ENCODE results near the gene LYRM1.
"Not testable (repeated sequence)": the region's sequence is repeated elsewhere in the genome, so short reads cannot be mapped to it uniquely, and the experiment has no call there.

LYRM1 gene

DNA sequence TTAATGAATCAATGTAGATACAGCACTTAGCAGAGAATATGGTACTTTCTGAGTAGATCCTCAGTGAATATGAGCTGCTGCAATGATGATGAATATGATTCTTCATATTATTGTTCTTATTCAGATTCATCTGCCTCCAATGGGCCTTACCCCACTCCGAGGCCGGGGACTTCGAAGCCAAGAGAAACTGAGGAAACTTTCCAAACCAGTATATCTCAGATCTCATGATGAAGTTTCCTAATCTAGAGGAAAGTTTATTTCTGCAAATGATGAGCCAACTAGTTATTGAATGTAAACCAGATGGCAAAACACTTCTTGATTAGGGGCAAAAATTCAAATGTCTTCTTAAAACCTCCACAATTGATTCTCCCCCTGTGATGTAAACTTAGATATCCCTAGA lies 23.3 kb downstream of the LYRM1 start:
- H3K4me3 ChIP-seq (ENCODE audit: low read depth, low read length), result no peak overlapping the region
- peaks cover 29% of the 10 kb centered on the region for H3K36me3 ChIP-seq
- TF ChIP-seq CTCF (IDR thresholded peaks at IDR 0.05; ENCODE audit: low read depth, low read length), result no peak
- H3K9me3 ChIP-seq (ENCODE audit: severe bottlenecking), result no peaks in the 10 kb centered on the region
- no peak overlapping the region for H3K27ac ChIP-seq
- H3K27me3 ChIP-seq (ENCODE audit: insufficient read depth, low read depth, severe bottlenecking), result no peaks in the 10 kb centered on the region
- no peak for DNase-seq

- no peak overlapping the region for H3K4me3 ChIP-seq (ENCODE audit: low read depth, low read length)
- TF ChIP-seq CTCF (IDR thresholded peaks at IDR 0.05; ENCODE audit: low read depth, low read length), result no peak
- H3K27ac ChIP-seq, result no peak overlapping the region
- no peaks in the 10 kb centered on the region for H3K27me3 ChIP-seq (ENCODE audit: insufficient read depth, low read depth, severe bottlenecking)
- no peaks in the 10 kb centered on the region for H3K9me3 ChIP-seq (ENCODE audit: severe bottlenecking)
- no peak for DNase-seq
- H3K36me3 ChIP-seq, result peaks cover 22% of the 10 kb centered on the region
Observed at GRCh38 chr16:20925751-20926150, 25.2 kb downstream of the LYRM1 start.

GRCh38 chr16:20928774-20929411 lies 28.3 kb downstream of the LYRM1 start:
- H3K9me3 ChIP-seq (ENCODE audit: severe bottlenecking), result no peaks in the 10 kb centered on the region
- no peak overlapping the region for H3K27ac ChIP-seq
- no peaks in the 10 kb centered on the region for H3K27me3 ChIP-seq (ENCODE audit: insufficient read depth, low read depth, severe bottlenecking)
- peaks cover 8% of the 10 kb centered on the region for H3K36me3 ChIP-seq
- no peak for TF ChIP-seq CTCF (IDR thresholded peaks at IDR 0.05; ENCODE audit: low read depth, low read length)
- no peak overlapping the region for H3K4me3 ChIP-seq (ENCODE audit: low read depth, low read length)
- no peak for DNase-seq

GRCh38 chr16:20929676-20930364 lies 29.2 kb downstream of the LYRM1 start:
- DNase-seq; H3K27ac ChIP-seq; H3K4me3 ChIP-seq (ENCODE audit: low read depth, low read length); H3K9me3 ChIP-seq (ENCODE audit: severe bottlenecking); H3K36me3 ChIP-seq; H3K27me3 ChIP-seq (ENCODE audit: insufficient read depth, low read depth, severe bottlenecking): not testable (repeated sequence)

GRCh38 chr16:20930365-20930690 lies 29.8 kb downstream of the LYRM1 start:
- no peak for TF ChIP-seq CTCF (IDR thresholded peaks at IDR 0.05; ENCODE audit: low read depth, low read length)
- H3K36me3 ChIP-seq, result peaks cover 6% of the 10 kb centered on the region; the same call in 1 of the 2 replicates

DNA sequence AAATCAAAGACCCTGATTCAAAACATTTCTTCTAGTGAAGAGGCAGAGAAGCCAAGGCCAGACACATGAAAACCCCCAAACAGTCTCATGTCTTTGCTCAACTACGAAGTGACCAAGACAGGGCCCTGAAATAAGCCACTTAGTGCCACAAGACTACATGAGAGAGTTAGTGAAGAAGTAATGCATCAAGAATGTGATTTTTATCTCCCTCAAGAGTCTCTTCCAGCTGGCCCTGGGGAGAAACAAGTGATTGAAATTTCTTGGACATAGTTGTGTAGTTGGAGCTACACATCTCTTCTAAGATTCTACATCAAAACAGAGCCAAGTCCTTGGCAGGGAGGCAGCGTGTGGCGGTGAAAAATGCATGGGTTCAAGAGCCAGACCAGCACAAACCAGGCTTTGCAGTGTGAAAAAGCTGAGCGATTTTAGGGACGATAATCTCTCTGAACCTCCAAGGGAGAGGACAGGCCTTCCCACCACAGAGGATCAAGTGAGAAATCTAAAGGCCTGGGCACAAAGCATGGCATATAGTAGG lies 30.6 kb downstream of the LYRM1 start:
- Histone ChIP-seq H3K9me3 (ENCODE audit: severe bottlenecking) (no peaks in the 10 kb centered on the region), H3K36me3 (no peaks in the 10 kb centered on the region)
- no peak for DNase-seq

More at GRCh38 chr16:20930365-20930690, 29.8 kb downstream of the LYRM1 start:
- H3K9me3 ChIP-seq (ENCODE audit: severe bottlenecking), result no peaks in the 10 kb centered on the region
- no peak overlapping the region for H3K4me3 ChIP-seq (ENCODE audit: low read depth, low read length)
- no peak for DNase-seq
- H3K27me3 ChIP-seq (ENCODE audit: insufficient read depth, low read depth, severe bottlenecking), result no peaks in the 10 kb centered on the region
- no peak overlapping the region for H3K27ac ChIP-seq

More for the DNA sequence above, 30.6 kb downstream of the LYRM1 start:
- TF ChIP-seq CTCF (IDR thresholded peaks at IDR 0.05; ENCODE audit: low read depth, low read length), result no peak
- H3K27me3 ChIP-seq (ENCODE audit: insufficient read depth, low read depth, severe bottlenecking), result no peaks in the 10 kb centered on the region
- H3K27ac ChIP-seq, result no peak overlapping the region
- H3K4me3 ChIP-seq (ENCODE audit: low read depth, low read length), result no peak overlapping the region
